ENCODE results near the gene CCDC117. TPM values are rescaled to one million over a fixed set of nuclear protein-coding genes. Genes with fewer than 3 reads are reported as not detected.

Gene CCDC117
- total RNA-seq, 1 experiment from 2014 or later, result 40.0 TPM

DNA sequence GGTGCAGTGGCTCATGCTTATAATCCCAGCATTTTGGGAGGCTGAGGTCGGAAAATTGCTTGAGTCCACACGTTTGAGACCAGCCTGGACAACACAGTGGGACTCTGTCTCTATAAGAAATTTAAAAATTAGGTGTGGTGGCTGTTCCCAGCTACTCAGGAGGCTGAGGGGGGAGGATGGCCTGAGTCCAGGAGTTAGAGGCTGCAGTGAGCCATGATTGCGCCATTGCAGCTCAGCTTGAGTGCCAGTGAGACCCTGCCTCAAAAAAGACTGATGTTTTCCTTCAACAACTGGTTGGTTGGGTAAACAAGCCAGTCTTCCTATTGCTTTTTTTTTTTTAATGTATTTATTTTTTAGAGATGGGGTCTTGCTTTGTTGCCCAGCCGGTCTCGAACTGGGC is 18.6 kb downstream of the CCDC117 start:
- H4K91ac ChIP-seq (ENCODE audit: insufficient read length, low read depth, low read length), result no peak overlapping the region
- no peak overlapping the region for H4K5ac ChIP-seq (ENCODE audit: insufficient read length, low read depth, low read length)
- H3K27ac ChIP-seq (ENCODE audit: insufficient read length, low read depth, low read length), result no peak overlapping the region
- WGBS (ENCODE audit: extremely low coverage, insufficient read length, low lambda C conversion rate), result no CpG with 5 or more reads among the region's 5 CpGs
- TF ChIP-seq CTCF (conservative IDR thresholded peaks at IDR 0.05), result no peak
- no peaks in the 10 kb centered on the region for H3K79me2 ChIP-seq (ENCODE audit: insufficient read depth, low read length)
- no peaks in the 10 kb centered on the region for H3K79me1 ChIP-seq (ENCODE audit: insufficient read depth, low read depth, low read length, poor library complexity, severe bottlenecking)
- H2AK5ac ChIP-seq (ENCODE audit: insufficient read length, low read length), result no peak overlapping the region
- H3T11ph ChIP-seq (ENCODE audit: low read length), result no peak overlapping the region
- no peak overlapping the region for H4K8ac ChIP-seq (replicated peaks; ENCODE audit: insufficient read length, low read depth, low read length)
- no peak overlapping the region for H3K56ac ChIP-seq (ENCODE audit: insufficient read length, low read depth, low read length)
- no peak for DNase-seq
- no peaks in the 10 kb centered on the region for H3K23me2 ChIP-seq (ENCODE audit: insufficient read length, low read depth, low read length, poor library complexity, severe bottlenecking)
- Mint-ChIP-seq H3K27ac (no peak overlapping the region), H3K4me3 (no peak overlapping the region), H3K9me3 (no peaks in the 10 kb centered on the region; a peak in 1 of 5 replicates), H3K36me3 (ENCODE audit: insufficient read depth in 1 of 3, low read depth in 3 of 3) (peaks cover 30 to 53% (median 53%) of the 10 kb centered on the region in 3 experiments; a peak in 6 of 7 replicates), H3K27me3 (ENCODE audit: low read depth) (no peaks in the 10 kb centered on the region), H3K4me1 (no peaks in the 10 kb centered on the region)
- no peak overlapping the region for H3K4me2 ChIP-seq (ENCODE audit: insufficient read depth, insufficient read length, low read length)
- no peak overlapping the region for H3K14ac ChIP-seq (ENCODE audit: insufficient read depth, low read length)
- no peak overlapping the region for H3K23ac ChIP-seq (ENCODE audit: insufficient read length, low read depth, low read length)
- H2BK15ac ChIP-seq (ENCODE audit: low read depth, low read length), result no peak overlapping the region
- no peaks in the 10 kb centered on the region for H3K4me1 ChIP-seq (ENCODE audit: insufficient read depth, low read length)
- H2BK20ac ChIP-seq (ENCODE audit: low read depth, low read length, poor library complexity, severe bottlenecking), result no peak overlapping the region
- H3K9me3 ChIP-seq (ENCODE audit: control insufficient read depth, low read depth, low read length), result no peaks in the 10 kb centered on the region
- H2BK12ac ChIP-seq (ENCODE audit: insufficient read length, low read depth, low read length), result no peak overlapping the region
- no peak overlapping the region for H3K18ac ChIP-seq (ENCODE audit: insufficient read length, low read depth, low read length)
- no peaks in the 10 kb centered on the region for H3K27me3 ChIP-seq (ENCODE audit: insufficient read depth, low read length)
- no peak overlapping the region for H3K9ac ChIP-seq (ENCODE audit: extremely low read depth, insufficient read length, low read length)
- H2AFZ ChIP-seq (ENCODE audit: low read length), result no peak overlapping the region
- H3K4ac ChIP-seq (ENCODE audit: low read depth, low read length), result no peak overlapping the region
- H4K20me1 ChIP-seq (ENCODE audit: control insufficient read depth, insufficient read depth, insufficient read length), result no peaks in the 10 kb centered on the region
- H2BK120ac ChIP-seq (ENCODE audit: low read depth, low read length, poor library complexity, severe bottlenecking), result no peak overlapping the region
- no peak overlapping the region for H2BK5ac ChIP-seq (ENCODE audit: insufficient read length, low read length)

Measured in H9 (cell line).